H1 (cell line): ENCODE results near the gene NKG7. TPM values are rescaled to one million over a fixed set of nuclear protein-coding genes. Genes with fewer than 3 reads are reported as not detected.
A peak's percentile ranks its signal among the peaks of the same experiment; 100 is the strongest.

Source experiments
- CTCF ChIA-PET: fragments of 300-600 bp; sonication (Branson Sonifier 250); formaldehyde crosslinking; loops from one replicate; lab custom pipeline; 2021; ENCODE audit not compliant: partially characterized antibody; lab: Charles Lee
- POLR2A ChIA-PET: fragments of 300-600 bp; sonication (Branson Sonifier 250); formaldehyde crosslinking; loops from one replicate; lab custom pipeline; 2021; ENCODE audit warnings: inconsistent platforms; ENCODE audit not compliant: partially characterized antibody; lab: Charles Lee
- DNase-seq, 2 experiments: peaks; one replicate each; pipeline versions ENCODE4 v3.0.0 to v3.0.0-alpha.2; 2010 to 2022; ENCODE audit warnings: low spot score in 2 of 2, low read depth in 1 of 2, mixed read lengths in 1 of 2
- FAIRE-seq: peaks from 2 replicates; lab custom pipeline; 2011; peaks lifted over from hg19 to GRCh38; lab: Jason Lieb, UNC
- H2AFZ ChIP-seq: 2 replicates; pipeline ENCODE4 v1.8.1; 2012; ENCODE audit warnings: low read length, inconsistent platforms
- H2AK5ac ChIP-seq: 2 replicates; pipeline ENCODE4 v1.6.1; 2013; ENCODE audit warnings: low read depth, low read length
- H2BK120ac ChIP-seq: replicated peaks from 2 replicates; pipeline ENCODE3; 2013; ENCODE audit warnings: low read depth, low read length, inconsistent platforms
- H2BK12ac ChIP-seq: 2 replicates; pipeline ENCODE4 v1.6.1; 2013; ENCODE audit warnings: low read depth, low read length
- H2BK15ac ChIP-seq: 2 replicates; pipeline ENCODE4 v1.6.1; 2013; ENCODE audit warnings: low read length
- H2BK20ac ChIP-seq: 2 replicates; pipeline ENCODE4 v1.6.1; 2013; ENCODE audit warnings: low read length
- H2BK5ac ChIP-seq: 2 replicates; pipeline ENCODE4 v1.6.1; 2013; ENCODE audit warnings: low read depth, low read length
- H3K14ac ChIP-seq: 2 replicates; pipeline ENCODE4 v1.6.1; 2013; ENCODE audit warnings: inconsistent platforms; ENCODE audit not compliant: insufficient read length
- H3K18ac ChIP-seq: 2 replicates; pipeline ENCODE4 v1.6.1; 2013; ENCODE audit warnings: low read length; ENCODE audit errors: extremely low read depth
- H3K23ac ChIP-seq: 2 replicates; pipeline ENCODE4 v1.6.1; 2013; ENCODE audit warnings: inconsistent platforms; ENCODE audit not compliant: insufficient read length
- H3K23me2 ChIP-seq: 2 replicates; pipeline ENCODE4 v1.6.1; 2013; ENCODE audit warnings: low read depth, low read length
- H3K27ac ChIP-seq: 2 replicates; pipeline ENCODE4 v1.6.1; 2011; ENCODE audit warnings: low read depth, low read length, inconsistent platforms
- H3K27me3 ChIP-seq, 4 experiments: replicated peaks in 1 of 4; 1 replicate in 1 of 4; 2 replicates in 3 of 4; pipeline versions ENCODE4 v1.6.1 to v1.8.1; 2011 to 2013; ENCODE audit warnings: low read length in 3 of 4, mild to moderate bottlenecking in 3 of 4, inconsistent platforms in 2 of 4, mixed read lengths in 2 of 4, moderate library complexity in 1 of 4; ENCODE audit not compliant: control insufficient read depth in 3 of 4, insufficient read depth in 3 of 4; ENCODE audit errors: extremely low read depth in 1 of 4
- H3K36me3 ChIP-seq, 4 experiments: 2 replicates each; pipeline versions ENCODE4 v1.6.1 to v1.8.1; 2011 to 2013; ENCODE audit warnings: mild to moderate bottlenecking in 4 of 4, low read length in 3 of 4, moderate library complexity in 2 of 4, control low read depth in 1 of 4, inconsistent platforms in 1 of 4; ENCODE audit not compliant: insufficient read depth in 4 of 4, control insufficient read depth in 2 of 4
- H3K4ac ChIP-seq: replicated peaks from 2 replicates; pipeline ENCODE3; 2013; ENCODE audit warnings: low read length, low read depth, mixed read lengths, inconsistent platforms; ENCODE audit not compliant: insufficient read length
- H3K4me1 ChIP-seq, 4 experiments: replicated peaks in 1 of 4; 1 replicate in 1 of 4; 2 replicates in 3 of 4; pipeline versions ENCODE4 v1.6.1 to v1.8.1; 2011 to 2013; ENCODE audit warnings: low read length in 3 of 4, inconsistent platforms in 2 of 4, mixed read lengths in 1 of 4; ENCODE audit not compliant: insufficient read depth in 4 of 4, control insufficient read depth in 3 of 4
- H3K4me2 ChIP-seq, 2 experiments: 2 replicates each; pipeline versions ENCODE4 v1.6.1 to v1.8.1; 2011 to 2013; ENCODE audit warnings: low read depth in 2 of 2, low read length in 2 of 2, control low read depth in 1 of 2, inconsistent platforms in 1 of 2, mild to moderate bottlenecking in 1 of 2; ENCODE audit not compliant: insufficient read depth in 1 of 2
- H3K4me3 ChIP-seq, 4 experiments: fragments of 200-600, 300-600 bp in 1 of 4; sonication (generic), shearing (Covaris generic), sonication (Bioruptor Twin) in 1 of 4; 2 replicates each; pipeline versions ENCODE4 v1.5.1 to v1.8.1; 2011 to 2016; ENCODE audit warnings: low read length in 4 of 4, low read depth in 3 of 4, control low read depth in 2 of 4, inconsistent platforms in 2 of 4, mild to moderate bottlenecking in 2 of 4, mixed read lengths in 1 of 4, moderate library complexity in 1 of 4; ENCODE audit not compliant: insufficient read depth in 2 of 4; ENCODE audit errors: extremely low read depth in 1 of 4
- H3K56ac ChIP-seq: replicated peaks from 2 replicates; pipeline ENCODE3; 2013; ENCODE audit warnings: low read depth, mild to moderate bottlenecking, mixed read lengths, low read length, inconsistent platforms; ENCODE audit not compliant: insufficient read length
- H3K79me1 ChIP-seq: 2 replicates; pipeline ENCODE4 v1.6.1; 2013; ENCODE audit warnings: low read depth, low read length, control low read depth
- H3K79me2 ChIP-seq, 2 experiments: 2 replicates each; pipeline versions ENCODE4 v1.6.1 to v1.8.1; 2012 to 2013; ENCODE audit warnings: low read length in 2 of 2, mild to moderate bottlenecking in 2 of 2, inconsistent platforms in 1 of 2; ENCODE audit not compliant: insufficient read depth in 2 of 2, control insufficient read depth in 1 of 2
- H3K9ac ChIP-seq, 4 experiments: replicated peaks in 1 of 4; 1 replicate in 1 of 4; 2 replicates in 3 of 4; pipeline versions ENCODE4 v1.6.1 to v1.8.1; 2011 to 2013; ENCODE audit warnings: low read depth in 3 of 4, low read length in 3 of 4, control low read depth in 2 of 4, mild to moderate bottlenecking in 2 of 4, moderate library complexity in 2 of 4, inconsistent platforms in 1 of 4; ENCODE audit errors: extremely low read depth in 1 of 4
- H3K9me3 ChIP-seq, 2 experiments: 2 replicates each; pipeline versions ENCODE4 v1.6.1 to v1.8.1; 2012 to 2013; ENCODE audit warnings: mild to moderate bottlenecking in 2 of 2, moderate library complexity in 2 of 2, control low read depth in 1 of 2, inconsistent platforms in 1 of 2, low read depth in 1 of 2, low read length in 1 of 2, mixed read lengths in 1 of 2; ENCODE audit not compliant: insufficient read depth in 2 of 2
- H4K20me1 ChIP-seq, 2 experiments: replicated peaks in 1 of 2; 2 replicates each; pipeline versions ENCODE3 to v1.8.1; 2011 to 2013; ENCODE audit warnings: inconsistent platforms in 2 of 2, low read length in 2 of 2, mild to moderate bottlenecking in 1 of 2; ENCODE audit not compliant: insufficient read depth in 2 of 2, control insufficient read depth in 1 of 2
- H4K5ac ChIP-seq: 2 replicates; pipeline ENCODE4 v1.6.1; 2013; ENCODE audit warnings: low read length, low read depth, mixed read lengths, inconsistent platforms; ENCODE audit not compliant: insufficient read length
- H4K8ac ChIP-seq: 2 replicates; pipeline ENCODE4 v1.8.0; 2013; ENCODE audit warnings: mild to moderate bottlenecking, moderate library complexity, low read length, inconsistent platforms; ENCODE audit not compliant: insufficient read depth; ENCODE audit errors: extremely low read depth
- H4K91ac ChIP-seq: replicated peaks from 2 replicates; pipeline ENCODE3; 2013; ENCODE audit warnings: low read length, mixed read lengths, inconsistent platforms; ENCODE audit not compliant: insufficient read length
- MAFK ChIP-seq: IDR thresholded peaks from 2 replicates; pipeline ENCODE4 v1.6.1; 2012; ENCODE audit warnings: low read depth, mild to moderate bottlenecking, improper control_type of control experiment, low read length
- SP1 ChIP-seq: IDR thresholded peaks from 2 replicates; pipeline ENCODE4 v1.6.1; 2011; ENCODE audit warnings: low read depth, low read length
- WGBS, 2 experiments: shearing (Covaris generic) in 1 of 2; methylation state at CpG; one replicate each; pipeline versions ENCODE4 v1.1.6 to v1.1.7; 2013 to 2015; ENCODE audit warnings: low lambda C conversion rate in 2 of 2, mixed read lengths in 2 of 2, inconsistent platforms in 1 of 2, low coverage in 1 of 2, missing lambda C conversion rate in 1 of 2; ENCODE audit not compliant: insufficient replicate concordance in 2 of 2, insufficient coverage in 1 of 2, insufficient read length in 1 of 2; ENCODE audit errors: extremely low coverage in 1 of 2, missing lambda C conversion rate in 1 of 2; 5-methylcytosine and 5-hydroxymethylcytosine counted together
- polyA plus RNA-seq, 7 experiments: library from polyadenylated mRNA; depleted of rRNA in 3 of 7; stranded (reverse) in 5 of 7; unstranded in 2 of 7; fragments of >200 nt in 5 of 7; fragments of 200-250 nt in 2 of 7; gene quantifications; 1 replicate in 5 of 7; 2 replicates in 1 of 7; 4 replicates in 1 of 7; pipeline versions ENCODE4 v1.2.1 to v1.2.3, GENCODE V29; 2011 to 2013; ENCODE audit warnings: missing spikeins in 2 of 7, mixed read lengths in 2 of 7
- total RNA-seq: library from RNA; stranded (reverse); fragmentation: NEBNext Ultra II Directional; extraction: Animal tissue kit (Norgen Biotek cat#: 25700); gene quantifications from 2 replicates; pipeline ENCODE4 v1.2.1, GENCODE V29; 2021

NKG7 gene
- total and polyA plus RNA-seq, 2 of the 8 experiments (the other 6 are each of a cell fraction or from before 2014, with no cell fraction given) = not detected

GRCh38 chr19:51333836-51334460, 38.5 kb downstream of the NKG7 start:
- no peak overlapping the region for H4K8ac ChIP-seq
- H4K20me1 ChIP-seq = no peaks in the 10 kb centered on the region
- H3K4me2 ChIP-seq = no peak overlapping the region
- H3K9me3 ChIP-seq = no peaks in the 10 kb centered on the region; a peak in 1 of 4 replicates
- FAIRE-seq (peak; percentile 13), DNase-seq (no peak)
- no peak overlapping the region for H2AFZ ChIP-seq
- H3K23ac ChIP-seq = no peak overlapping the region
- no peak overlapping the region for H3K56ac ChIP-seq
- H3K79me1 ChIP-seq = no peaks in the 10 kb centered on the region
- H3K4me1 ChIP-seq = peaks cover 0 to 4% (median 0%) of the 10 kb centered on the region in 4 experiments; a peak in 2 of 7 replicates
- no peaks in the 10 kb centered on the region for H3K79me2 ChIP-seq
- no peak overlapping the region for H2AK5ac ChIP-seq
- H3K4me3 ChIP-seq = no peak overlapping the region
- H3K18ac ChIP-seq = no peak overlapping the region
- no peak overlapping the region for H2BK15ac ChIP-seq
- H4K5ac ChIP-seq = no peak overlapping the region
- no peak overlapping the region for H2BK5ac ChIP-seq
- no peak overlapping the region for H3K4ac ChIP-seq
- H2BK20ac ChIP-seq = no peak overlapping the region
- ChIA-PET CTCF (interaction anchor here (0.6 to 1.1 kb wide), 2 partner anchors 39 to 775 kb away, joined by 3 read pairs; no protein-coding TSS in a partner anchor), POLR2A (interaction anchor here (0.5 to 1.2 kb wide), 2 partner anchors 41 to 592 kb away, joined by 3 read pairs; no protein-coding TSS in a partner anchor)
- H3K14ac ChIP-seq = no peak overlapping the region
- no peak overlapping the region for H3K9ac ChIP-seq
- H2BK12ac ChIP-seq = no peak overlapping the region
- no peaks in the 10 kb centered on the region for H3K23me2 ChIP-seq
- TF ChIP-seq MAFK = no peak
- peak; percentile 75; the same call in 1 of the 2 replicates for TF ChIP-seq SP1
- no peak overlapping the region for H4K91ac ChIP-seq
- H3K36me3 ChIP-seq = peaks cover 0 to 16% (median 2%) of the 10 kb centered on the region in 4 experiments; a peak in 4 of 8 replicates
- no peak overlapping the region for H2BK120ac ChIP-seq
- H3K27me3 ChIP-seq = no peaks in the 10 kb centered on the region
- 92% methylated on average over 13 of the region's 13 CpGs; no CpG with 5 or more reads in 1 of the 2 experiments for WGBS, 2 experiments
- H3K27ac ChIP-seq = no peak overlapping the region
